Neuronal stem cell (in vitro differentiated cells): Measurements from ENCODE around the gene MRM1.

Experiments used
- DNase-seq: peaks from one replicate; pipeline ENCODE4 v3.0.0-alpha.2; 2013; ENCODE audit warnings: low spot score
- H2AFZ ChIP-seq: one replicate; pipeline ENCODE4 v1.6.1; 2013; ENCODE audit warnings: mild to moderate bottlenecking, low read length, inconsistent platforms
- H2AK5ac ChIP-seq: 2 replicates; pipeline ENCODE4 v1.6.1; 2013; ENCODE audit warnings: low read depth, mild to moderate bottlenecking, inconsistent platforms, low read length, moderate library complexity, mixed read lengths
- H2BK120ac ChIP-seq: 2 replicates; pipeline ENCODE4 v1.6.1; 2013; ENCODE audit warnings: low read depth, mild to moderate bottlenecking, inconsistent platforms, low read length, moderate library complexity, mixed read lengths
- H2BK12ac ChIP-seq: one replicate; pipeline ENCODE4 v1.6.1; 2013; ENCODE audit warnings: low read length, inconsistent platforms
- H2BK15ac ChIP-seq: 2 replicates; pipeline ENCODE4 v1.6.1; 2013; ENCODE audit warnings: mild to moderate bottlenecking, low read length, inconsistent platforms, mixed read lengths
- H2BK5ac ChIP-seq: one replicate; pipeline ENCODE4 v1.6.1; 2013; ENCODE audit warnings: inconsistent platforms, mild to moderate bottlenecking, low read length, moderate library complexity
- H3K14ac ChIP-seq: one replicate; pipeline ENCODE4 v1.6.1; 2013; ENCODE audit warnings: low read length, inconsistent platforms
- H3K18ac ChIP-seq: 2 replicates; pipeline ENCODE4 v1.6.1; 2013; ENCODE audit warnings: low read length, inconsistent platforms
- H3K23ac ChIP-seq: 2 replicates; pipeline ENCODE4 v1.6.1; 2013; ENCODE audit warnings: low read depth, mild to moderate bottlenecking, mixed read lengths, low read length, inconsistent platforms; ENCODE audit not compliant: poor library complexity
- H3K27ac ChIP-seq: replicated peaks from 3 replicates; pipeline ENCODE4 v1.5.1; 2013; ENCODE audit warnings: low read length, inconsistent platforms
- H3K27me3 ChIP-seq, 3 experiments: 2 replicates each; pipeline ENCODE4 v1.6.1; 2013; ENCODE audit warnings: low read length in 3 of 3, mild to moderate bottlenecking in 2 of 3, inconsistent platforms in 1 of 3, low read depth in 1 of 3, mixed read lengths in 1 of 3, moderate library complexity in 1 of 3; ENCODE audit not compliant: control insufficient read depth in 3 of 3, insufficient read depth in 3 of 3
- H3K36me3 ChIP-seq, 2 donors: replicated peaks in 1 of 2; 2 replicates each; pipeline ENCODE4 v1.6.1; 2013; ENCODE audit warnings: low read length in 2 of 2; ENCODE audit not compliant: control insufficient read depth in 2 of 2, insufficient read depth in 2 of 2
- H3K4ac ChIP-seq: 2 replicates; pipeline ENCODE4 v1.6.1; 2013; ENCODE audit warnings: inconsistent platforms, mild to moderate bottlenecking, low read length, moderate library complexity
- H3K4me1 ChIP-seq, 2 donors: 1 replicate in 1 of 2; 2 replicates in 1 of 2; pipeline ENCODE4 v1.6.1; 2013; ENCODE audit warnings: low read length in 2 of 2, low read depth in 1 of 2; ENCODE audit not compliant: control insufficient read depth in 2 of 2, insufficient read depth in 1 of 2
- H3K4me2 ChIP-seq: one replicate; pipeline ENCODE4 v1.6.1; 2013; ENCODE audit warnings: mild to moderate bottlenecking, low read length, inconsistent platforms; ENCODE audit not compliant: insufficient read depth, poor library complexity, severe bottlenecking
- H3K4me3 ChIP-seq, 2 donors: 2 replicates each; pipeline ENCODE4 v1.5.1; 2013; ENCODE audit warnings: low read length in 2 of 2, mild to moderate bottlenecking in 2 of 2, inconsistent platforms in 1 of 2, moderate library complexity in 1 of 2
- H3K79me1 ChIP-seq: one replicate; pipeline ENCODE4 v1.6.1; 2013; ENCODE audit warnings: low read depth, mild to moderate bottlenecking, inconsistent platforms, low read length, moderate library complexity
- H3K9ac ChIP-seq: one replicate; pipeline ENCODE4 v1.6.1; 2013; ENCODE audit warnings: mild to moderate bottlenecking, low read depth, low read length, inconsistent platforms; ENCODE audit not compliant: poor library complexity
- H3K9me3 ChIP-seq, 2 donors: replicated peaks in 1 of 2; 2 replicates each; pipeline versions ENCODE3 to v1.6.1; 2013; ENCODE audit warnings: low read length in 2 of 2, mild to moderate bottlenecking in 2 of 2, inconsistent platforms in 1 of 2, low read depth in 1 of 2, mixed read lengths in 1 of 2, moderate library complexity in 1 of 2; ENCODE audit not compliant: control insufficient read depth in 2 of 2, insufficient read depth in 1 of 2
- H4K8ac ChIP-seq: one replicate; pipeline ENCODE4 v1.6.1; 2013; ENCODE audit warnings: low read depth, mild to moderate bottlenecking, inconsistent platforms, low read length, moderate library complexity
- H4K91ac ChIP-seq: one replicate; pipeline ENCODE4 v1.6.1; 2013; ENCODE audit warnings: low read length, low read depth, mild to moderate bottlenecking, inconsistent platforms; ENCODE audit not compliant: poor library complexity
- WGBS, 2 donors: extraction: QIAGEN DNeasy Blood & Tissue Kit; methylation state at CpG; one replicate each; pipeline ENCODE4 v1.1.7; 2013; ENCODE audit warnings: missing lambda C conversion rate in 2 of 2, mixed read lengths in 1 of 2; ENCODE audit not compliant: insufficient read length in 2 of 2, insufficient replicate concordance in 1 of 2; ENCODE audit errors: extremely low coverage in 2 of 2; 5-methylcytosine and 5-hydroxymethylcytosine counted together

MRM1 gene

DNA sequence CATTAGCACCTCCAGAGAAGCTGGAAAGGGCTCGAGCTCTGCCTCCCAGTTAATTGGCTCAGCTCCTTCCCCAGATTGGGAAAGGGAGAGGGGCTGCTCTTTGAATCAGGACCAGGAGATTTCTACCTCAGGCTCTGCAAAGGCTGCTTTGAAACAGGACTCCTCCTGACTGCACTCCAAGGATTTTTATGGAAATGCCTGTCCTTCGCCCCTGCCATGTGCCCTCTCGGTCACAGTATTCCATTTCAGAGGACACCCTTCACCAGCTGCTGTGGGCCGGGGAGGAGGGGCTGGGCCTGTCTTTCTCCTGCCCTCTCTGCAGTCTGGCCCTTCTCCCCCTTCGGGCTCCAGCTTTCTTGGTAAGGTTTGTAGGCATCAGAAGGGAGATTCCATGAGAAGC is 13.6 kb downstream of the MRM1 start:
- no CpG with 5 or more reads among the region's 5 CpGs for WGBS, 2 donors
- H2AFZ ChIP-seq = no peak overlapping the region
- H4K8ac ChIP-seq = no peak overlapping the region
- H3K9me3 ChIP-seq = no peaks in the 10 kb centered on the region
- H3K79me1 ChIP-seq = no peaks in the 10 kb centered on the region
- no peak overlapping the region for H2BK12ac ChIP-seq
- H3K23ac ChIP-seq = no peak overlapping the region
- no peak overlapping the region for H3K9ac ChIP-seq
- no peak overlapping the region for H4K91ac ChIP-seq
- no peaks in the 10 kb centered on the region for H3K36me3 ChIP-seq
- no peak overlapping the region for H2BK5ac ChIP-seq
- peaks cover 0 to 1% (median 0%) of the 10 kb centered on the region in 3 experiments for H3K27me3 ChIP-seq
- no peak overlapping the region for H2AK5ac ChIP-seq
- H3K4me1 ChIP-seq = peaks cover 0 to 2% of the 10 kb centered on the region in 2 donors
- H3K14ac ChIP-seq = no peak overlapping the region
- no peak overlapping the region for H3K4me3 ChIP-seq
- H3K27ac ChIP-seq = no peak overlapping the region
- H2BK120ac ChIP-seq = no peak overlapping the region
- H3K4me2 ChIP-seq = no peak overlapping the region
- DNase-seq = no peak
- no peak overlapping the region for H2BK15ac ChIP-seq
- H3K4ac ChIP-seq = no peak overlapping the region
- H3K18ac ChIP-seq = no peak overlapping the region

DNA sequence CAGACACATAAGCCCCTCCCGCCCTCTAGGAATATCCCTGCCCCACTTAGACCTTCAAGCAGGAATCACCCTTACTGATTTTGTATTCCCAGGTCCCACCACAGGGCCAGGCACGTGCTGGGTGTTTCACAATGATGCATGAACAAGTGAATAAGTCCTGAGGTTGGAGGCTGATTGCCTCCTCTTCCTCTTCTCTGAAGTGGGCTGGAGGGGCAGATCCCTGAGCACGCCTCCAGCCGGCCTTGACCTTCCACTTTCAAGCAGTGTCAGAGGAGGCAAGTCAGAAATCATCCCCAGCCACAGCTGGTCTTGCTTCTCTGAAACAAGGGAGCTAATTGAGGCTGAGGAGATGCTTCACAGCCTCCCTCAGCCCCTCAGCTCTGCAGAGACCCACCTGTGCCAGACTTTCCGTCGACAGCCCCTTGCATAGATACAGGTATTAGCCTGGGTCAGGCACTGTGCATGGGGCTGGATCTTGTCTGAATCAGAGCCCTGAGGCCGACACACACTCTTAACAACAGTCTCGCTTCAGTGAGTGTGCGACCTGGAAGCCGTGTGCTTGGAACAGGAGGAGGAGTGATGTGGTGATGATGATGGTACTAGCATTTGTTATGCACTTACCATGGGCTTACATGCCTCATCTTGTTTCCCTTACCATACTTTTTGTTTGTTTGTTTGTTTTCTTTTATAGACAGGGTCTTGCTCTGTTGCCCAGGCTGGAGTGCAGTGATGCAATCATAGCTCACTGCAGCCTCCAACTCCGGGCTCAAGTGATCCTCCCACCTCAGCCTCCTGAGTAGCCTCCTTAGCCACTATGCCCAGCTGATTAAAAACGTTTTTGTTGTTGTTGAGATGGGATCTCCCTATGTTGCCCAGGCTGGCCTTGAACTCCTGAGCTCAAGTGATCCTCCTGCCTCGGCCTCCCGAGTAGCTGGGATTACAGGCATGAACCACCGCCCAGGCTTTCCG is 15.0 kb downstream of the MRM1 start:
- Histone ChIP-seq H3K9me3 (no peaks in the 10 kb centered on the region), H2AK5ac (peak overlapping the region; percentile 12)

DNA sequence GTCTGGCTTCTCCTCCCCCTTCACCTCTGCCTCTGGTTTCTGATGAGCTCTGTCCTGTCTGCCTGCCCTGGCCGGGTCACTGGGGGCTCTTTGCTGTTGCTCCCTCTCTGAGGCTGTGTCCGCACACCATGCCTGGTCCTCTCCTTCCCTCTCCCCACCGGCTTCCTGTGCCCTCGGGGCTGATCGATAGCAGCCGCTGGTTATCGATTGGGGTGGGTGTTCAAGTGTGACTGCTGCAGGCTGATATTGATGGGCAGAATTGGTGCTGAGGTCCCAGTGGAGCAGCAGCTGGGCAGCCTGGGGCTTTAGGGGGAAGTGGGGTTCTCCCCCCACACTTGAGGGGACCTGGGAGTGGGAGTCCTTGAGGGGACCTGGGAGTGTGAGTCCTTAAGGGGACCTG is 16.4 kb downstream of the MRM1 start:
- no peak overlapping the region for H2BK5ac ChIP-seq
- peak overlapping the region; percentile 48 for H3K23ac ChIP-seq
- no peak overlapping the region for H3K27ac ChIP-seq
- H3K4me2 ChIP-seq = no peak overlapping the region
- peaks cover 0 to 8% (median 0%) of the 10 kb centered on the region in 3 experiments for H3K27me3 ChIP-seq
- WGBS, 2 donors = no CpG with 5 or more reads among the region's 7 CpGs
- no peaks in the 10 kb centered on the region for H3K9me3 ChIP-seq
- no peak overlapping the region for H3K14ac ChIP-seq
- DNase-seq = no peak
- H2BK120ac ChIP-seq = no peak overlapping the region
- no peak overlapping the region for H3K4me3 ChIP-seq
- no peak overlapping the region for H3K9ac ChIP-seq
- H2AK5ac ChIP-seq = no peak overlapping the region
- H3K4ac ChIP-seq = no peak overlapping the region
- peak overlapping the region; percentile 39 for H2BK15ac ChIP-seq
- H3K4me1 ChIP-seq = peaks cover 0 to 2% of the 10 kb centered on the region in 2 donors
- H2BK12ac ChIP-seq = no peak overlapping the region
- no peaks in the 10 kb centered on the region for H3K36me3 ChIP-seq
- no peak overlapping the region for H4K91ac ChIP-seq
- peak overlapping the region; percentile 67 for H3K18ac ChIP-seq
- H4K8ac ChIP-seq = peak overlapping the region; percentile 74
- H3K79me1 ChIP-seq = no peaks in the 10 kb centered on the region
- no peak overlapping the region for H2AFZ ChIP-seq

More for the DNA sequence above, 15.0 kb downstream of the MRM1 start:
- no peak overlapping the region for H2BK120ac ChIP-seq
- H3K14ac ChIP-seq = no peak overlapping the region
- H3K4ac ChIP-seq = no peak overlapping the region
- DNase-seq = no peak
- no peak overlapping the region for H2BK5ac ChIP-seq
- H4K91ac ChIP-seq = no peak overlapping the region
- no peak overlapping the region for H4K8ac ChIP-seq
- no peak overlapping the region for H3K9ac ChIP-seq
- no peak overlapping the region for H3K23ac ChIP-seq
- no peak overlapping the region for H2BK12ac ChIP-seq
- H3K4me1 ChIP-seq = peaks cover 0 to 2% of the 10 kb centered on the region in 2 donors
- H3K4me3 ChIP-seq = no peak overlapping the region
- no peak overlapping the region for H3K27ac ChIP-seq
- no peaks in the 10 kb centered on the region for H3K79me1 ChIP-seq
- WGBS, 2 donors = no CpG with 5 or more reads among the region's 16 CpGs
- H3K27me3 ChIP-seq = peaks cover 0 to 3% (median 0%) of the 10 kb centered on the region in 3 experiments
- H2AFZ ChIP-seq = no peak overlapping the region
- no peak overlapping the region for H2BK15ac ChIP-seq
- no peak overlapping the region for H3K4me2 ChIP-seq
- no peak overlapping the region for H3K18ac ChIP-seq
- no peaks in the 10 kb centered on the region for H3K36me3 ChIP-seq

DNA sequence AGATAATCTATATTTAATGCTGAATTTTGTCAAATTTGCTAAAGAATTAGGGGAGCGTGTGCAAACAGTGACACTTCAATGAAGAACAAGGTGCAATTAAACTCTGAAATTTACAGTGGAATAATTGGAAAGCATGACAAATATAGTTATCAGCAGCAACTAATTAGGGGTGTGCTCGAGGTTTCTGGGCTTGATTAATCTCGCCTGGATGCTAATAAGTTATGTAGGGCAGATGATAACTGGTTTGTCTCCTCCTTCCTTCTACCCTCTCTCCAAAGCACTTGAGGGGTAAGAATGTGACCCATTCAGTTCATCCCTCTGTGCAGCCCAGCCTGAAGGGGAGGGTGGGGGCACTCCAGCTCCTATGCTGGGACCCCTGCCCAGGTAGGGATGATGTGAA is 21.9 kb downstream of the MRM1 start:
- H3K4ac ChIP-seq = no peak overlapping the region
- H2BK120ac ChIP-seq = peak overlapping the region; percentile 62
- no peaks in the 10 kb centered on the region for H3K9me3 ChIP-seq
- H3K27me3 ChIP-seq = peaks cover 0 to 10% (median 0%) of the 10 kb centered on the region in 3 experiments
- no peaks in the 10 kb centered on the region for H3K79me1 ChIP-seq
- H3K9ac ChIP-seq = no peak overlapping the region
- H3K4me2 ChIP-seq = no peak overlapping the region
- H4K91ac ChIP-seq = no peak overlapping the region
- H3K4me1 ChIP-seq = peaks cover 8 to 9% of the 10 kb centered on the region in 2 donors
- no peak for DNase-seq
- no peak overlapping the region for H3K18ac ChIP-seq
- H3K23ac ChIP-seq = no peak overlapping the region
- H3K27ac ChIP-seq = no peak overlapping the region
- no peak overlapping the region for H4K8ac ChIP-seq
- no peak overlapping the region for H2AK5ac ChIP-seq
- H2BK12ac ChIP-seq = no peak overlapping the region
- H2BK5ac ChIP-seq = peak overlapping the region; percentile 40
- H3K4me3 ChIP-seq = no peak overlapping the region
- no peak overlapping the region for H3K14ac ChIP-seq
- H2AFZ ChIP-seq = no peak overlapping the region
- H3K36me3 ChIP-seq = no peaks in the 10 kb centered on the region
- H2BK15ac ChIP-seq = no peak overlapping the region
- no CpG with 5 or more reads among the region's 3 CpGs for WGBS, 2 donors
